HG02759 (cell line): Measurements from ENCODE around the gene INSC.

Experiments
- ATAC-seq: cut with Tn5 transposase; IDR thresholded peaks from one replicate; pipeline ENCODE4 v1.9.1; 2021; ENCODE audit warnings: mild to moderate bottlenecking, moderate library complexity; ENCODE audit not compliant: unreplicated experiment

Gene INSC

DNA sequence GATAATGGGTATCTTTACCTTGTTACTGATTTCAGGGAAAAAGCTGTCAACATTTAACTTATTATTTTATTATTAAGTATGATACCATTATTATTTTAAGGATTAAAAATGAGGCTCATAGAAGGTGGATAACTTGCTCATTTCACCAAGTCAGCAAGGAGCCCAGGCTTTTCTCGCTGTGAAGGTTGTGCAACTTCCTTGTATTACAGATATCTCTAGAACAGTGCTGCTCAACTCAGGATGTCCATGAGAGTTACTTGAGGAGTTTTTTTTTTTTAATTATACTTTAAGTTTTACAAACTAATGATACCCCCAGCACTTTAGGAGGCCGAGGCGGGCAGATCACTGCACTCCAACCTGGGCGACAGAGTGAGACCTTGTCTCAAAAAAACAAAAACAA is 98.2 kb downstream of the INSC start:
- ATAC-seq: no peak

DNA sequence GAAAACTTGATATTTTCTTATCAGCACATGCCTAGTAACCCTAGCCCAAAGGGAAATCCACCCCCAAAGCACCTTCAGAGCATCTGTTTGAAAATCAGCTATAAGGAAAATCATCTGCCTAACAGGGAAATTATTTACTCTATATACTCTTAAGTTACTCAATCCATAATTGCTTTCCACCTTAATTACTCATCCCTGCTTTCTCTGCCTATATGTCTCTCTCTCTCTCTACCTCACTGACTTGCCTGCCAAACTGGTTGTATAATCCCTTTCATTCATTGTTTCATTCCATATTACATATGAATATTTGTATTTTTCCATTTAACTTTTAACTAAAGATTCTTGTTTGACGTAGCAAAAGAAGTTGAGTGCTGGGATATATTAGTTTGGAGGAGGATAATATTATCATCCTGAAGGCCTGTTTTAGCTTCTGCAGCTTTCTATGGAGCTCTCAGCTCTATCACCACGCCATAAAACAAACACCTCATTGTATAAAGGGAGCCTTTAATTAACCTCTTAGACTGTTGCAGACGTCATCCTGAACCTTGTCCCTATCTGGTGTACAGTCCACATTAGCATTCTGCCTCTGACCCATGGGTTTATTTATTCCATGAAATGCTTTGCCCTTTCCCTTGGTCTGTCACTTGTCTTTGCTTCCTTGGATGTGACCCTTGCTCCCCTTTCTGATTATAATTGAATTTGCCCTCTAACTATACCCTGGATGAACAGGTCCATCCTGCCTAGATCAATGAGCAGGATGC is 98.9 kb downstream of the INSC start:
- ATAC-seq: no peak

DNA sequence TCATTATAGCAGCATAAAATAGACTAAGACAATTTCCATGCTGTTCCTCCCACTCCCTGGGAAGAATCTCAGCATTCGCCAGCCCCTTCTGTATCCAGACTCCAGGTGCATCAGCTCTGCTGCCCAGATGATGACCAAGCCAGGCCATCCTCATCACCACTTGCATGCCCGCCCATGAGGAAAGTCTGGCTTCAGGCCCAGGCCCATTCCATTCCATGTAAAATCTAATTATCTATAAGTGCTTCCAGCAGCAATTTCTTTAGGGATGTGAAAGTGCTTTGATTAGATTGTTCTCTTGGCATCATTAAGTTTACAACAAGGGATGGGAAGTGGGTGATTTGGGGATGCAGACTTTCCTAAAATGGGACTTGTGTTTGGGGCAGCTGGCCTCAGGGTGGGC is 100.3 kb downstream of the INSC start:
- ATAC-seq: no peak

DNA sequence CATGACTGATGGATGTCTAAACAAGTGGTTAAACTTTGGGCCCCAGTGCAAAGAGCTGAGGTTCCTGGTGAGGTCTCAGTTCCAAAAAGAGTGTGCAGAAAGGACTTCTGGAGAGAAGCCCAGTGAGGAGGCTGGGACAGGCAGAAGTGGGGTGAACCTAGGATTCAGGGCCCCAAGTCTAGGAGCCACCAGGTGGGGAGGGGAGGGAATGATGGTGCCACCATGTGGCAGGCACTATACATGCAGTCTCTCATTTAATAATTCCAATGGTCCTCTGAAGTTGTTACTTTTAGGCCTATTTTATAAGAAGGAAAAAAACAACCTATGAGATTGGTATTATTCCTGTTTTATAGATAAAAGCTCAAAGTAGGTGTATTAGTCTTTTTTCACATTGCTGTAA is 102.0 kb downstream of the INSC start:
- no peak for ATAC-seq

DNA sequence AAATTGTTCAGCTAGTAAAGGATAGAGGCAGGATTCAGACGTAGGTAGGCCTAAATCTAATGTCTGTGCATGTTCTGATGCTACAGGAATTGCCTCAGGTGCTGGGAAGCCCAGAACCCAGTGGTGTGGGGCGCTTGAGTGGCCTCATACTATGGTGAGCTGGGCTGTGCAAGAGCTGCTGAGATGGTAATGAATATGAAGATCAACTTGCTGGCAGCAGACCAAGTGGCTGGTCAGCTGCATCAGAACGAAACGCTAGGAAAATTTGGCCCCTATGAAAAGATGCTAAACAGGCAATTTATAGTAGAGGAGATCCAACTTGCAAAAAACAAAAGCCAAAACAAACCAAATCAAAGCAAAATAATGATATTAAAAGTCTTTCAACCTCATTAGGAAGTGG is 102.7 kb downstream of the INSC start:
- ATAC-seq: no peak

DNA sequence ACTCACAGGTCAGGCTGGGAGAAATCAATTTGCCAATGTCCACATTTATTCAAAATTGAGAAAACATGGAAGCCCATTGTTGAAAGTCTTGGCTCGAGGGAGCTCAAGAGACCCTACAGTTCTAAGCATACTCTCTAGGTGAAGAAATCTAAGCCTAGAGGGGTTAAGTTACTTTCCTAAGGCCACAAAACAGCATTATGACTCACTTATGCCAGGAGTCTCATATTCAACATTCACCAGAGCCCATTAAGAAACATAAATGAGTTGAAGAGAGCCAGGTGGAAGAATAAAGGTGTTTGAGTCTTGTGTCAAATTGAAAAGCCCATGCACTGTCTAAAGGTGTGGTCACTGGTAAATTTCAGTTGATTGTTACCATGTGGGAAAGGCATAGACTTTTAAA is 108.1 kb downstream of the INSC start:
- ATAC-seq: no peak

DNA sequence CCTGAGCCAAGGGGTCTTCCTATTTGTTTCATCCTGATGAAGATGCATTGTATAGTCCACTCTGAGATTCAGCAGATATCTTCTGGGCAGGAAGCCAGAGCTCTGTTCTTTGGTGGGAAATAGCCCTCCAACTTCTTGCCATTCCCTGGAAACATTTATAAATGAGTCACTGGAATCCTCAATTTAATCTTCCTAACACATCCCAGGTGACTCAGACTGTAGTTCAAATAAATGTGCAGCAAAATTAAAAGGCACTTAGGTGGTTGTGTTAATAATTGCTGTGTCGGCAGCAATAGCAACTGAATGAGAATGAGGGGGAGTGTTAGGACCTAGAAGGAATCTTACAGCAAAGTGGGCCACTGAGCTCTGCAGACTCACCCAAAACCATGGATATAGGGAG is 108.6 kb downstream of the INSC start:
- no peak for ATAC-seq

DNA sequence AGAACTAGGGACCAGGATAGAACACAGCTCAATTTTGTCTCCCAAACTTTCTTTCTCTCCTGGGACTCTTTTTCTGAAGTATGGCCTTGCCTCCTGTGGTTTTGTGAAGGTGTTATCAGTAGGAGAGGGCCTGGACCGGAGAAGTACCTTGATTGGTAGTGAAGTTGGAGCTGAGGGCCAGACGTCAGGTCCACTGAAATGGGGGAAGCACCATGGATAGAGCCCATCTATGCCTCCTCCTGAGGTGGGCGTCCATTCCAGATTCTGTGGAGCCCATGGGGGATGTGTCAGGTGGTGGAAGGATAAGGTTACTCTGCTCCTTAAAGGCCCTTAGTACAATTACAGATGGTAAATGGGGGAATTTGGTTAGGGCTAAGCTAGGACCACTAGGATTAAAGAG is 109.7 kb downstream of the INSC start:
- no peak for ATAC-seq

DNA sequence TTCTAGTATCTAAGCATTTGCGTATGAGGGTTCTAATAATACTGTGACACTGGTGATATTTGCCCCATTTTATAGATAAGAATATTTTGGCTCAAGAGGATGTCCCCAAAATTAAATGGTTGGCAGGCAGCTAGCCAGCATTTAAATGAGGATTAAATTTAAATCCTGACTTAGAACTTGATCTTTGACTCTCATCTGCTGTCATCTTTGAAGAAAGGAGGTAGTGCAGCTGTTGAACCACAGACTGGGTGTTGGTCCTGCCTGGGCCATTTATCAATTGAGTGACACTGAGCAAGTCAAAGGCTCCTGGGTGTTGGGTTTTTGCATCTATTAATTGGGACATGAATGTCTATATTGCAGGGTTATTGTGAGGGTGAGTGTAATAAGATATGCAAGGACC is 112.3 kb downstream of the INSC start:
- ATAC-seq: no peak

DNA sequence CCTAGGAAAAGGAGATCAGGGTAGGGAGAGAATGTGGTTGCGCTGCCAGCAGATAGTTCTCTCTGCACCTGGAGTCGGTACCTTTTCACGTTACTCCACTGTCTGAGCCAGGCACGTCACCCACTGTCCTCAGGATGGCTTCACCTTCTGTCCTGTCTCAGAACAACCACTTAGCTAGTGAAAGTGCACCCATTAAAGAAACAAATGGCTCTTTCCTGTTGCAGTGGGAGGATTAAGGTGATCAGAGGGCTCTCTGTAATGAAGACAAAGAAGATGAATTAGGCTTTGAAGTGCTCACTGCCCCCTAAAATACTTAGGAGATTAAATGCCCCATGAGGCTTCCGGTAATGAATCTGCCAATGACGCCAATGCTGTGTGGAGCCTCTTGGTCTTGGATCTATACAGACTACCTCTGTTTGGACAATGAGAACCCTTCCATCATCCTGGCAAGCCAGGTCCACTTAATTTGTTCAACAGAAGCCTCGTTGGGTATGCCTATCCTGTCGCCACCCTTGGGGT is 113.7 kb downstream of the INSC start:
- no peak for ATAC-seq

DNA sequence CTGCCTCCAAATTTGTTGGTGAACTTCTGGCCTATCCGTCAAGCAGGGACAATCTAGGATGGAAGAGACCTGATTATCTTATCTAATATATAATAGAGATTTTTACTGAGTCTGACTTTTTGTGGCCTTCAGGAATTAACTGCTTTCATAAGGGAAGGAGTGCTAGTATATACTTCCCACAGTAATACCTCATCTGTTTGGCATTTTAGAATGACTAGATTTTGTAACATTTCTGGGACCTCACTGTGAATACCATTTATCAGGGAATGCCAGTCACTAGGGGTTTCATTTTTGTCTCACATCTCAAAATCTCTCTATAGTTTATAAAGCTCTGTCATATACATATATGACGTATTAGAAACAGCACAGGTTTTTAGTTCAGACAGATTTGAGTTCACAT is 114.3 kb downstream of the INSC start:
- no peak for ATAC-seq

DNA sequence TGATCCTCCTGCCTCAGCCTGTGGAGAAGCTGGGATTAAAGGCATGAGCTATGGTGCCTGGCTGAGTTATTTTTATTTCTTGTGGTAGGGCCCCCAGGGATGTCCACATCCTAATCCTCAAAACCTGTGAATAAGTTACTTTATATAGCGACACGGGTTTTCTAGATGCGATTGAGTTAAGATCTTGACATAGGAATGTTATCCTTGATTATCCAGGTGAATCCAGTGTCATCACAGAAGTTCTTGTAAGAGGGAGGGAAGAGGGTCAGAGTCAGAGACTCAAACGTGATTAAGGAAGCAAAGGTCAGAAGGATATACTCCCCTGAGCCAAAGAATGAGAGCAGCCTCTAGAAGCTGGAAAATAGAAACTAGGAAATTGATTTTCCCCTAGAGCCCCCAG is 117.8 kb downstream of the INSC start:
- no peak for ATAC-seq

DNA sequence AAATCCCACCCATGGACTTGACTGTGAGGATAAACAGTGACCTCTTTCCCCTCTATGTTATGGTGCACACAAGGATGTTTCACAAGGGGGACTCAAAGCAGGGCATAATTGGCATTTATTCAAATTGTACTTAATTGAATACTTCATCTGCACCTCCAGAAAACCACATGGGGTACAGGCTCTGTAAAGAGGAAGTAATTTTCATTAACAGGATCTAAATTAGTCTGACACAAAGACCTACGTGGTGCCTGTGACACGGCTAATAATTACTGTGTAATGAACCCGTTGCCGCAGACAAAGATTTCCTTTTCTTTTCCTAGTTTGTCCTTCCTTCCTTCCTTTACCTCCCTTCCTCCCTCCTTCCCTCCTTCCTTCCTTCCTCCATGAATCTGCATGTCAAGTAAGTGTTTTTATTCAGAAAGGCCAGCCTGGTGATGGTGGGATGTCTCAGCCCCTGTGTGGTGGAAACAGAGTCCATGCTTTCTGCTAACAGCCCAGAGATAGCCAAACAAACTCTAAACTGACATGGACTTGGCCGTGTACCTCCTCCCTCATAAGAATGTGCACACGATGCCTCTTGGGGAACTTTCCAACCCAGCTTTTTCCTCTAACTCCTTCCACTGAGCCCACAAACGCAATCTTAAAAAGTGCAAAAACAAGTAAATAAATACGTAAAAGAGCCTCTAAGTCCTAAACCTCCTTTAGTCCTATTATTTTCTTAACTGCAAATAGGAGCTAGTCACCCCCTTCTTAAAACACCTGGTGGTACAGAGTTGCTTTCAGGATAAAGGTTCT is 118.8 kb downstream of the INSC start:
- no peak for ATAC-seq

DNA sequence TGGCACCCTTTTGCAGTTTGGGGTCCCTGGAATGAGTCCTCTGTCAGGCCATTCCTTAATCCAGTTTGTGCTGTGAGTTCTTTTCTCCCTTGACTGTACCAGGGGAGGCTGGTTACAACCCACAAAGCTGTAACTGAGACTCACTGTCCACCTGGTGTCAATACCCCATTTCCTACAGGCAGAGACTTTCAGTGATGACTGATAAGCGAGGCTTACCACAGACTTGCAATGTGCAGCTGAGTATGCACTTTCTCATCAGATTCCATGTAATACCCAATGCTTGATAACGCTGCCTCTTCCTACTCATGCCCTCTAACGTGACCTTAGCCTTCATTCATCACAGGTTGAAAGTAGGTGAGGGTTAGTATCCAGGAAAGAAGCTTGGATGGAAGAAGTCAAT is 120.1 kb downstream of the INSC start:
- ATAC-seq: no peak

DNA sequence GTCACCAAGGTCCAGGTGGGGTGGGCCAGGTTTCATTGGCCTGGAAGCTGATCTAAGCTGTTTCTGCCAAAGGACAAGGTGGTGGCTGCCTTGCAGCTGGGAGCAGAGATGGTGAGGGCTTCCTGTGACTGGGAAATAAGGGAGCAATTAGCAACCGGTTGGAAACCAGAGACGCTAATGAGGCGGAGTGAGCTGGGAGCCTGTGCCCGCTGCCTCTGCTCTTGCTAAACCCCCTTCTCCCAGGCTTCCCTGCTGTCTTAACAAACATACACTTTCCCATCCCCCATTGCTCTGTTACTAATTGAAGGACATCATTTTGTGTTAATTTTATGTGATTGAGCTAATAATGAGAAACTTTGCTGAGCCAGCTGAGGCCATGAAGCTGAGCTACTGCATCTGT is 121.8 kb downstream of the INSC start:
- ATAC-seq: no peak

DNA sequence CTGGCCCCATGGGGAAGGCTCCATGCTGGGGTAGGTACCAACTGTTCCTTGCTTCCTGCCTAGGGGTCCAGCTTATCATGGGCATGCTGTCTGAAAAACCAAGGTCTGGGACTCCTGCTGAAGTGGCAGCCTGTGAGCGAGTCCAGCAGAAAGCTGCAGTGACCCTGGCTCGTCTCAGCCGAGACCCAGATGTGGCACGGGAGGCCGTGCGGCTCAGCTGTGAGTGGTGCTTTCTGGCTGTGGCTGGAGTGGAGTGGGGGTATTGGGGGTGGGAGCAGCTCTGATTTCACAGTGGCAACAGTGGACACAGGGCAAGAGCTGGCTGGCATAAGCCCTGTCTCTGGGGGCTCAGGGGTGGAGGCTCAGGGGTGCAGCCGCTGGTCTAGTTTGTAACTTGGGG is 124.1 kb downstream of the INSC start:
- ATAC-seq: no peak

DNA sequence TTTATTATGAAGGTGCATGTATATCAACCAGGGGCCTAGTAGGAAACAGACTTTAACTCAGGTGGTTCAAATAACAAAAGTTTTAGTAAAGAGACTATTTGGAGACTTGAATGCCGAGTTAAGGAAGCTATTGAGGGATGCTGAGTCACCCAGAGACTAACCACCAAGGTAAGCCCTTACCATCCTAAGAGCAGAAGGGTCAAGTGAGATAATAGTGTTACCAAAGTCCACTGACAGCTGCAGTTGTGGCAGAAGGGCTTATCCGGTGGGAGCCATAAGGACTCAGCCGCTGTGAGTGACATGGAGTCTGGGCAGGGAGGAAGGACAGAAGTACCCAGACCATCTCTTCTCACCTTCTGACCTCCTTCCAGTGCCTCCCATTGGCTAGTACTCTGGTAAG is 134.0 kb downstream of the INSC start:
- no peak for ATAC-seq

DNA sequence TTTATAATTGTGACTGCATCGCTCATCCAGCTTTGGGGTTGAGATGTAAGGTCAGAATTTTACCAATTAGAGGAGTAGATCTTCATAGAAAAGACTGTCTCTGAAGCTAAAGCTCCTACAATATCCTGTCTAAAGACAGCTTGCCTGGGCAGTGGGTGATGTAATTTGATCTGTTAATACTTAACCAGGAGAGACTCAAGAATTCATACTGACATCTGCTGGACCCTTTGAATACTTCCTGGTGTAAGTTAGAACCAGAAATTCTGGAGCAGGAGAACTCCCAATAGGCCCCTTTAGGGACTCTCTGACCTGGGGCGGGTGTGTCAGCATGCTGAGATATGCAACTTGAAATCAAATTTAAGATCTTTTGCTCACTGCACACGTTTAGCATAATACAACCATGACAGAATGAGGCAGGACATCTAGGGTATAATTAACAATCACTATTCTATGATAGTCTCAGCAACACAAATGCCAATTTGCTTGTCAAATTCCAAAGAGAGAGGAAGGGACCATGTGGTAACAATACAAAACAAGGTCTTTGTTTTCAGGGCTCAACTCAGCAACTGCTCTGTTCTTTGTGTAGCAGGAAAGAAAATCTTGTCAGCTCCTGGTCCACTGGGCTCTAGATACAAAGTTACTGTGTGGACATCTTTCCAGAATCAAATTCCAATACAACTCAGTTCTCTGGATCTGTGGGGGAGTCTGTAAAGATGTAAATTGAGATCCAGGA is 143.9 kb downstream of the INSC start:
- peak; percentile 94 for ATAC-seq

DNA sequence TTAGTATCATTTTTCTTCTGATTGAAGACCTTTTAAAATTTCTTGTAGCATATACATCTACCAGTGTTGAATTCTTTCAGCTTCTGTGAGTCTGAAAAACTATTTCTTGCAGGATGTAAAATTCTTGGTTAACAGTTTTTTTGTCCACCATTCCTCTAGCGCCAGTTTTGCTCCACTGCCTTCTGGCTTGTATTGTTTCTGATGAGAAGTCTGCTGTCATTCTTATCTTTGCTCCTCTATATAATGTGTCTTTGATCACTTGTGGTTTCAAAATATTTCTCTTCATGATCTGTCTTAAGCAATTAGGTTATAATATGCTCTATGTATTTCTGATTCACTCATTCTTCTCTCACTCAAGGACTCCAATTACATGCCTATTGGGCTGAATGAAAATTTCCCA is 152.3 kb downstream of the INSC start:
- ATAC-seq: no peak

DNA sequence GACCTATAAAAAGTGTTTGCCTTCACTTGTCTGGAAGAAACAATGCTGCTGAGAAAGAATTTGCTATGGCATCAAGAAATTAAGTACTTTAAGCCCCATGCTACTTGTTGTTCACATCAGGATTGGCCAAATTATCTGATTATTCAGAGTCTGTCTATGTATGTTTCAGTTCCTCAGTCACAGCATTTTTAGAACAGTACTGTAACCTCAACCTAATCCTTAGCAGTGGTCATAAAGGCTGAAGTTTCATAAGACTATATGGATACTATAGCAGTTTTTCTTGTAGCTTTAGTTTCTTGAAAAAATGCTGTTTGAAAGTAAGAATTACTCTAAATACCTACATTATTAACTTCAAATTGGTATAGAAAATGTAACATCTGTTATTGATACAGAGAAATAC is 153.9 kb downstream of the INSC start:
- ATAC-seq: no peak

DNA sequence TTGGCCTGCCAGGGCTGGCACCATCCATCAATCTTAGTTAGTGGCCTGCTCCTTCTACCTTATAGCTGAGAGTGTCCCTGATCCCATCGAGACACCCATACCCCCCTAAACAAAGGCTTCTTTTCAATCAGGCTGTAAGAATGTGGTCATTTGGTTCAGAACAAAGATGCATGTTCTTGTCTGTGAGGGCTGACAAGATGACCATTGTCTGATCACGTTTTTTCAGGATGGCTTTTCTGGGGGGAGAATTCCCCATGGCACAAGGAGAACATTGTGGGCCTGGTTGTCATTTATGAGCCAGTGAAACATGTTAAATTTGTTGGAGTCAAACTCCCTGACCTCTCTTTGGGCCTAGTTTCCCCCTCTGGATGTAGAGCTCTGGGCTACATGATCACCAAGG is 160.4 kb downstream of the INSC start:
- ATAC-seq: no peak

DNA sequence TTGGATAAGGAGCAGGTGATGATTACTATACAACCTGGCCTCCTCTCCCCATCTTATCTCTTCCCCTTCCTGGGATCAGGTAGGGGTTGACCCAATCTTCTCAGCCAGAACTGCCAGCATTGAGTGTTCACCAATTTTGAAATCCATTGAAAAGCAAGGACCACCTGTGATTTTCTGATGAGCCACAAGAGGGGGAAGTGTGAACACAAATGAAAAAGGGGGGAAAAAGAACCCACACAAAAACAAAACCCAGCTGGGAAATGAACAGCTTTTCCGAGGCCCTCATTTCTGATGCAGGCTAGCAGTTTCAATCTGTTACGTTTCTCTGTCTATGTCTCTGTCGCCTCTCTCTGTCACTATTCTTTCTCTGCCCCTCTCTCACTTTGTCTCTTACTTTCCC is 161.9 kb downstream of the INSC start:
- ATAC-seq: no peak
